ENCODE data around the gene ZNF460. TPM values are rescaled to one million over a fixed set of nuclear protein-coding genes. Genes with fewer than 3 reads are reported as not detected.

ZNF460 gene
- total RNA-seq, 2 experiments from 2014 or later: 62.5 to 94.7 TPM

- Histone ChIP-seq H2AFZ (ENCODE audit: low read length) (no peak overlapping the region), H3K36me3 (ENCODE audit: insufficient read depth, low read length) (peaks cover 63% of the 10 kb centered on the region), H3K27ac (ENCODE audit: low read depth, low read length, poor library complexity, severe bottlenecking) (no peak overlapping the region), H3K4me2 (ENCODE audit: low read length) (no peak overlapping the region), H3K4me1 (ENCODE audit: insufficient read depth, low read length, poor library complexity, severe bottlenecking) (no peaks in the 10 kb centered on the region), H4K20me1 (ENCODE audit: insufficient read depth, low read length) (peaks cover 6% of the 10 kb centered on the region; the same call in 1 of the 2 replicates), H3K4me3 (ENCODE audit: low read depth, low read length, poor library complexity, severe bottlenecking) (no peak overlapping the region), H3K9me2 (ENCODE audit: insufficient read depth, low read length) (no peaks in the 10 kb centered on the region), H3K9me3 (ENCODE audit: low read length) (peaks cover 4% of the 10 kb centered on the region; the same call in 1 of the 2 replicates), H3K79me2 (ENCODE audit: insufficient read depth, low read depth, low read length) (peaks cover 34% of the 10 kb centered on the region)
- no TSS peak for BruUV-seq (replicated peaks)
- CTCF ChIA-PET (ENCODE audit: unreplicated experiment): no interaction called here
- intact Hi-C loops (cut with micrococcal nuclease; ENCODE audit: unreplicated experiment): no loop called here
- TF ChIP-seq EZH2phosphoT487 (IDR thresholded peaks at IDR 0.05; ENCODE audit: borderline replicate concordance, low read depth, low read length): no peak
- no peak for TF ChIP-seq CTCF (conservative IDR thresholded peaks at IDR 0.05; ENCODE audit: low read length)
- DNase-seq (ENCODE audit: low spot score): no peak
- POLR2A ChIA-PET: no interaction called here
Measured at GRCh38 chr19:57302727-57303401, 22.6 kb downstream of the ZNF460 start.

- Histone ChIP-seq H3K4me1 (ENCODE audit: insufficient read depth, low read length, poor library complexity, severe bottlenecking) (no peaks in the 10 kb centered on the region), H3K9me2 (ENCODE audit: insufficient read depth, low read length) (no peaks in the 10 kb centered on the region), H3K4me3 (ENCODE audit: low read depth, low read length, poor library complexity, severe bottlenecking) (no peak overlapping the region), H3K27ac (ENCODE audit: low read depth, low read length, poor library complexity, severe bottlenecking) (no peak overlapping the region), H3K79me2 (ENCODE audit: insufficient read depth, low read depth, low read length) (peaks cover 17% of the 10 kb centered on the region), H3K9me3 (ENCODE audit: low read length) (no peaks in the 10 kb centered on the region), H3K36me3 (ENCODE audit: insufficient read depth, low read length) (peaks cover 42% of the 10 kb centered on the region), H3K4me2 (ENCODE audit: low read length) (no peak overlapping the region), H2AFZ (ENCODE audit: low read length) (no peak overlapping the region), H4K20me1 (ENCODE audit: insufficient read depth, low read length) (peaks cover 5% of the 10 kb centered on the region; the same call in 1 of the 2 replicates)
- TF ChIP-seq EZH2phosphoT487 (IDR thresholded peaks at IDR 0.05; ENCODE audit: borderline replicate concordance, low read depth, low read length): no peak
- no peak for TF ChIP-seq CTCF (conservative IDR thresholded peaks at IDR 0.05; ENCODE audit: low read length)
- no peak for DNase-seq (ENCODE audit: low spot score)
- BruUV-seq (replicated peaks): no TSS peak
- ChIA-PET POLR2A (no interaction called here), CTCF (ENCODE audit: unreplicated experiment) (no interaction called here)
- intact Hi-C loops (cut with micrococcal nuclease; ENCODE audit: unreplicated experiment): no loop called here
Measured at GRCh38 chr19:57305056-57305455, 24.8 kb downstream of the ZNF460 start.

- Histone ChIP-seq H3K4me2 (ENCODE audit: low read length) (no peak overlapping the region), H2AFZ (ENCODE audit: low read length) (no peak overlapping the region), H3K79me2 (ENCODE audit: insufficient read depth, low read depth, low read length) (no peaks in the 10 kb centered on the region; the same call in 1 of the 2 replicates), H3K9me2 (ENCODE audit: insufficient read depth, low read length) (no peaks in the 10 kb centered on the region), H3K27ac (ENCODE audit: low read depth, low read length, poor library complexity, severe bottlenecking) (no peak overlapping the region), H3K4me3 (ENCODE audit: low read depth, low read length, poor library complexity, severe bottlenecking) (no peak overlapping the region), H3K36me3 (ENCODE audit: insufficient read depth, low read length) (peaks cover 7% of the 10 kb centered on the region; the same call in 1 of the 2 replicates), H4K20me1 (ENCODE audit: insufficient read depth, low read length) (peaks cover 5% of the 10 kb centered on the region; the same call in 1 of the 2 replicates), H3K4me1 (ENCODE audit: insufficient read depth, low read length, poor library complexity, severe bottlenecking) (no peaks in the 10 kb centered on the region), H3K9me3 (ENCODE audit: low read length) (no peaks in the 10 kb centered on the region)
- POLR2A ChIA-PET: no interaction called here
- CTCF ChIA-PET (ENCODE audit: unreplicated experiment): no interaction called here
- no peak for TF ChIP-seq CTCF (conservative IDR thresholded peaks at IDR 0.05; ENCODE audit: low read length)
- no peak for TF ChIP-seq EZH2phosphoT487 (IDR thresholded peaks at IDR 0.05; ENCODE audit: borderline replicate concordance, low read depth, low read length)
- intact Hi-C loops (cut with micrococcal nuclease; ENCODE audit: unreplicated experiment): no loop called here
- BruUV-seq (replicated peaks): no TSS peak
- no peak for DNase-seq (ENCODE audit: low spot score)
Measured at GRCh38 chr19:57308514-57308913, 28.2 kb downstream of the ZNF460 start.

Data from OCI-LY7 (cell line).